ENCODE measurements around the gene BANF2. TPM values are rescaled to one million over a fixed set of nuclear protein-coding genes. Genes with fewer than 3 reads are reported as not detected.

The BANF2 gene
- total and polyA plus RNA-seq, 2 of the 13 experiments (the other 11 are each of a cell fraction or from before 2014, with no cell fraction given) = 0.35 TPM; not detected in 1

- intact Hi-C loops (cut with micrococcal nuclease; ENCODE audit: unreplicated experiment) = no loop called here
- peak; percentile 71 for ATAC-seq
- no peaks in the 10 kb centered on the region for H4K20me1 ChIP-seq (ENCODE audit: insufficient read depth, low read length)
- FAIRE-seq = no peak
- peak; percentile 52 for DNase-seq (ENCODE audit: low spot score)
- peaks cover 54% of the 10 kb centered on the region for H3K4me1 ChIP-seq (ENCODE audit: insufficient read depth, low read length)
- no peak overlapping the region for H3K27ac ChIP-seq (ENCODE audit: extremely low read length, insufficient read depth, low read length)
- POLR2A ChIA-PET = interaction anchor here (0.7 to 2.0 kb wide), 8 partner anchors 12 to 106 kb away, joined by 3 to 8 read pairs (median 4); partner anchors contain the start of gene RRBP1
- no peaks in the 10 kb centered on the region for H3K9me3 ChIP-seq (ENCODE audit: low read length)
- H3K27me3 ChIP-seq (ENCODE audit: control insufficient read depth in 1 of 2, insufficient read depth in 2 of 2, low read length in 2 of 2) = peaks cover 3 to 26% of the 10 kb centered on the region in 2 experiments; a peak in 4 of 5 replicates
- no peaks in the 10 kb centered on the region for H3K79me2 ChIP-seq (ENCODE audit: insufficient read depth, low read length)
- no peaks in the 10 kb centered on the region for H3K36me3 ChIP-seq (replicated peaks in 1 of 2; ENCODE audit: control insufficient read depth in 1 of 2, insufficient read depth in 2 of 2, low read length in 2 of 2)
- BruUV-seq (replicated peaks) = no TSS peak
- in situ Hi-C loops (cut with HindIII; ENCODE audit: extremely low pct_ligation_motif_present, low pct_unique_long_range_greater_than_20kb) = no loop called here
- CTCF ChIA-PET (ENCODE audit: low intra/inter-chr PET ratio, low total read pairs) = no interaction called here
- WGBS (ENCODE audit: low lambda C conversion rate) = 6% methylated on average over 14 of the region's 15 CpGs
- H3K4me2 ChIP-seq (ENCODE audit: low read depth, low read length) = peak overlapping the region; percentile 76
- H2AFZ ChIP-seq (ENCODE audit: low read length) = no peak overlapping the region
- H3K9ac ChIP-seq (ENCODE audit: insufficient read depth, low read depth, low read length) = peak overlapping the region; percentile 24; the same call in 1 of the 2 replicates
- peak overlapping the region; percentile 27 to 66 (median 31) for H3K4me3 ChIP-seq (replicated peaks in 1 of 3; ENCODE audit: insufficient read depth in 1 of 3, low read depth in 2 of 3, low read length in 3 of 3)
- TF ChIP-seq U2AF1 (optimal IDR thresholded peaks at IDR 0.05; ENCODE audit: low read depth, low read length) = peak; percentile 71
- 0 out of 2 replicates have a peak, but pooled peaks have one; percentile 19 for TF ChIP-seq FOXO1 (CRISPR knock-in tag; IDR thresholded peaks at IDR 0.05)
- TF ChIP-seq ZNF335 (CRISPR knock-in tag; IDR thresholded peaks at IDR 0.05) = peak; percentile 98
- peak; percentile 78; the same call in 1 of the 2 replicates for TF ChIP-seq PITX1 (CRISPR knock-in tag; IDR thresholded peaks at IDR 0.05)
- TF ChIP-seq ZFY (CRISPR knock-in tag; IDR thresholded peaks at IDR 0.05) = peak; percentile 41; the same call in 1 of the 2 replicates
- TF ChIP-seq ZNF878 (CRISPR knock-in tag; IDR thresholded peaks at IDR 0.05) = peak; percentile 13; the same call in 1 of the 2 replicates
- TF ChIP-seq ZNF891 (CRISPR knock-in tag; IDR thresholded peaks at IDR 0.05) = peak; percentile 89
- 0 out of 2 replicates have a peak, but pooled peaks have one; percentile 16 for TF ChIP-seq SMAD9 (CRISPR knock-in tag; IDR thresholded peaks at IDR 0.05)
- TF ChIP-seq HDAC2 (CRISPR knock-in tag; IDR thresholded peaks at IDR 0.05) = peak; percentile 64
- peak; percentile 91 for TF ChIP-seq ETV5 (CRISPR knock-in tag; IDR thresholded peaks at IDR 0.05; ENCODE audit: borderline replicate concordance)
- TF ChIP-seq ZNF572 (CRISPR knock-in tag; IDR thresholded peaks at IDR 0.05) = peak; percentile 59
- TF ChIP-seq ZNF619 (CRISPR knock-in tag; IDR thresholded peaks at IDR 0.05) = peak; percentile 91; the same call in 1 of the 2 replicates
- TF ChIP-seq SRY (CRISPR knock-in tag; IDR thresholded peaks at IDR 0.05) = peak; percentile 51; the same call in 1 of the 2 replicates
- TF ChIP-seq PAWR (CRISPR knock-in tag; IDR thresholded peaks at IDR 0.05; ENCODE audit: borderline replicate concordance) = no peak
- TF ChIP-seq ZNF407 (CRISPR knock-in tag; IDR thresholded peaks at IDR 0.05; ENCODE audit: not compliant biosample characterization) = peak; percentile 84
- TF ChIP-seq NR2F6 (IDR thresholded peaks at IDR 0.05) = peak; percentile 29
- peak; percentile 57 for TF ChIP-seq NR2F6 (CRISPR knock-in tag; IDR thresholded peaks at IDR 0.05)
Observed at GRCh38 chr20:17749978-17750721, 50.4 kb downstream of the BANF2 start.

Measured in HepG2 (cell line).